Lower leg skin (tissue), 4 donors: Measurements from ENCODE around the gene SLC41A1. TPM values are rescaled to one million over a fixed set of nuclear protein-coding genes. Genes with fewer than 3 reads are reported as not detected.
"Not testable (repeated sequence)": the region's sequence is repeated elsewhere in the genome, so short reads cannot be mapped to it uniquely, and the experiment has no call there.

ENCODE experiments used
- DNase-seq, 2 donors: peaks; one replicate each; pipeline ENCODE4 v3.0.0-alpha.2; 2019; ENCODE audit warnings: low spot score in 2 of 2
- H3K4me3 ChIP-seq: fragments of 200-600 bp; sonication (generic); 2 replicates; pipeline ENCODE4 v1.5.1; 2017; ENCODE audit warnings: mild to moderate bottlenecking, low read depth; ENCODE audit not compliant: poor library complexity, severe bottlenecking
- CTCF ChIP-seq, 3 donors: fragments of 450-650 bp; IDR thresholded peaks; one replicate each; pipeline ENCODE4 v1.5.1; 2016; ENCODE audit warnings: antibody characterized with exemption in 3 of 3, mild to moderate bottlenecking in 3 of 3, moderate library complexity in 2 of 3
- POLR2A ChIP-seq, 2 donors: fragments of 450-650 bp; IDR thresholded peaks; one replicate each; pipeline ENCODE4 v1.6.1; 2016 to 2017; ENCODE audit warnings: antibody characterized with exemption in 2 of 2, mild to moderate bottlenecking in 1 of 2, moderate library complexity in 1 of 2
- WGBS, 2 donors: methylation state at CpG; one replicate each; pipeline ENCODE4 v1.1.5; 2018; 5-methylcytosine and 5-hydroxymethylcytosine counted together
- intact Hi-C: fragments of 100-400 bp; cut with DNase I; formaldehyde crosslinking; loops from one replicate; pipeline ENCODE4 v1.15.0; 2023; ENCODE audit warnings: low total_unique reads
- total RNA-seq, 4 donors: library from RNA; depleted of rRNA; stranded (reverse); fragments of >200 nt; gene quantifications; one replicate each; pipeline ENCODE4 v1.1.0, GENCODE V29; 2016

SLC41A1 gene
- 10 to 100 TPM; 12.8 to 22.0 (median 15.8) TPM for total RNA-seq

GRCh38 chr1:205812878-205813754 lies at the start of gene SLC41A1:
Gene SLC41A1, minus strand, starts transcription at chr1:205813198. Its CDS starts 2,757 bp downstream, at chr1:205810441.
- TF ChIP-seq POLR2A (IDR thresholded peaks at IDR 0.05) (peak in 1 of 2 donors; percentile 9), CTCF (IDR thresholded peaks at IDR 0.05) (no peak)
- DNase-seq: peak; percentile 93 to 99
- intact Hi-C loops: no loop called here
- WGBS, 2 donors: 0 to 2% methylated on average over 34 to 38 of the region's 83 CpGs
- H3K4me3 ChIP-seq: peak within 1 kb of the TSS; percentile 71

GRCh38 chr1:205861540-205861939 lies 48.5 kb upstream of the SLC41A1 start:
- TF ChIP-seq CTCF (IDR thresholded peaks at IDR 0.05): no peak
- WGBS, 2 donors: 92 to 97% methylated on average over 2 of the region's 2 CpGs
- intact Hi-C loops: no loop called here
- DNase-seq: no peak
- no peak overlapping the region for H3K4me3 ChIP-seq

GRCh38 chr1:205858141-205858961 lies 45.4 kb upstream of the SLC41A1 start:
- intact Hi-C loops: no loop called here
- 64 to 67% methylated on average over 6 of the region's 6 CpGs for WGBS, 2 donors
- H3K4me3 ChIP-seq: no peak overlapping the region
- DNase-seq: no peak
- TF ChIP-seq CTCF (IDR thresholded peaks at IDR 0.05) (no peak), POLR2A (IDR thresholded peaks at IDR 0.05) (no peak)

- H3K4me3 ChIP-seq, intact Hi-C loops, DNase-seq: not testable (repeated sequence)
- WGBS, 2 donors: 47 to 50% methylated on average over 2 of the region's 2 CpGs
Observed at GRCh38 chr1:205857501-205857900, 44.5 kb upstream of the SLC41A1 start.

- DNase-seq: no peak
- TF ChIP-seq CTCF (IDR thresholded peaks at IDR 0.05): no peak
- TF ChIP-seq POLR2A (IDR thresholded peaks at IDR 0.05): no peak
- intact Hi-C loops: no loop called here
- H3K4me3 ChIP-seq: no peak overlapping the region
Observed at GRCh38 chr1:205856433-205856832, 43.4 kb upstream of the SLC41A1 start.

GRCh38 chr1:205852969-205853368 lies 40.0 kb upstream of the SLC41A1 start:
- no peak for TF ChIP-seq CTCF (IDR thresholded peaks at IDR 0.05)
- TF ChIP-seq POLR2A (IDR thresholded peaks at IDR 0.05): no peak
- intact Hi-C loops: no loop called here
- H3K4me3 ChIP-seq: no peak overlapping the region
- no peak for DNase-seq
